ENCODE data around the gene SLC5A3.

The SLC5A3 gene

DNA sequence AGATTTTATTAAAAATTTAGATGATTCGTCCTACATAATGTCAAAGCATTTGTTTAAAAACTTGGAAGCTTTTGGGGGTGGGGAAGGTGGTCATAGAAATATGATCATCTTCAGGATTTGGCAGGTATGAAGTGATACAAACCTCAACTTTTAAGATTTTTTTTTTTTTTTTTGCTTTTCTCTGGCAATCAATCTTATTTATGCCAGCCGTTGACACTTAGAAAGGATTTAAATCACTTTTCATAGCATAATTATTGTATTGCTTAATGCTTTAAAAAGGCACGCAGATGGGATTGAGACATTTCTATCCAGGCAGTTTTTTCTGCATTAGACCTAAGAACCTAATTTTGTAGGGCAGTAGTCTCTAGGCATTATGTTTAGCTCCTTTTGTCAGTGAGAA, 19.7 kb downstream of the SLC5A3 start:
- no peak for TF ChIP-seq TEAD4 (IDR thresholded peaks at IDR 0.05)
- no peak for TF ChIP-seq TCF12 (IDR thresholded peaks at IDR 0.05; ENCODE audit: low read depth)
- TF ChIP-seq EP300 (IDR thresholded peaks at IDR 0.05; ENCODE audit: borderline replicate concordance), result no peak
- TF ChIP-seq, protein P1, sequence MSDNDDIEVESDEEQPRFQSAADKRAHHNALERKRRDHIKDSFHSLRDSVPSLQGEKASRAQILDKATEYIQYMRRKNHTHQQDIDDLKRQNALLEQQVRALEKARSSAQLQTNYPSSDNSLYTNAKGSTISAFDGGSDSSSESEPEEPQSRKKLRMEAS (IDR thresholded peaks at IDR 0.05), result no peak
- TF ChIP-seq RAD21 (IDR thresholded peaks at IDR 0.05; ENCODE audit: low read depth), result no peak
- no peak for TF ChIP-seq CREB1 (IDR thresholded peaks at IDR 0.05; ENCODE audit: low read depth)
- no peak for TF ChIP-seq YY1 (IDR thresholded peaks at IDR 0.05; ENCODE audit: low read depth)
- no peak for TF ChIP-seq NFIC (IDR thresholded peaks at IDR 0.05)
- TF ChIP-seq CEBPB (IDR thresholded peaks at IDR 0.05), result no peak
- TF ChIP-seq EGR1 (IDR thresholded peaks at IDR 0.05), result no peak
- TF ChIP-seq ZBTB7A (IDR thresholded peaks at IDR 0.05; ENCODE audit: low read depth), result no peak

DNA sequence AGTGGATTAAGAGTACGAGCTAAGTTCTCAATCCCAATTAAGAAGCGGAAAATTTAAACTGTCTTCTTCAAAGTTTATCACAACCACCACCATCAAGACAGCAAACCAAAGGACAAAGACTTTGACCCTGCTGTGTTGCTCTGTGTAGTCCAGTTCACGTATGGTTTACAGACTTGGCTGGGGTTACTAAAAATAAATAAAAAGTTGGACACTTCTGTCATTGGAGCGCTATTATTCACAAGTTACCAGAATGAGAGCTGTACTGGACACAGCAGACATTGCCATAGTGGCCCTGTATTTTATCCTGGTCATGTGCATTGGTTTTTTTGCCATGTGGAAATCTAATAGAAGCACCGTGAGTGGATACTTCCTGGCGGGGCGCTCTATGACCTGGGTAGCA, 21.6 kb downstream of the SLC5A3 start:
- TF ChIP-seq, protein P2, sequence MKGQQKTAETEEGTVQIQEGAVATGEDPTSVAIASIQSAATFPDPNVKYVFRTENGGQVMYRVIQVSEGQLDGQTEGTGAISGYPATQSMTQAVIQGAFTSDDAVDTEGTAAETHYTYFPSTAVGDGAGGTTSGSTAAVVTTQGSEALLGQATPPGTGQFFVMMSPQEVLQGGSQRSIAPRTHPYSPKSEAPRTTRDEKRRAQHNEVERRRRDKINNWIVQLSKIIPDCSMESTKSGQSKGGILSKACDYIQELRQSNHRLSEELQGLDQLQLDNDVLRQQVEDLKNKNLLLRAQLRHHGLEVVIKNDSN (IDR thresholded peaks at IDR 0.05), result no peak
- no peak for TF ChIP-seq TEAD4 (IDR thresholded peaks at IDR 0.05)
- TF ChIP-seq CREB1 (IDR thresholded peaks at IDR 0.05; ENCODE audit: low read depth), result no peak
- no peak for TF ChIP-seq TAF1 (IDR thresholded peaks at IDR 0.05; ENCODE audit: low read depth)
- TF ChIP-seq, protein P3, sequence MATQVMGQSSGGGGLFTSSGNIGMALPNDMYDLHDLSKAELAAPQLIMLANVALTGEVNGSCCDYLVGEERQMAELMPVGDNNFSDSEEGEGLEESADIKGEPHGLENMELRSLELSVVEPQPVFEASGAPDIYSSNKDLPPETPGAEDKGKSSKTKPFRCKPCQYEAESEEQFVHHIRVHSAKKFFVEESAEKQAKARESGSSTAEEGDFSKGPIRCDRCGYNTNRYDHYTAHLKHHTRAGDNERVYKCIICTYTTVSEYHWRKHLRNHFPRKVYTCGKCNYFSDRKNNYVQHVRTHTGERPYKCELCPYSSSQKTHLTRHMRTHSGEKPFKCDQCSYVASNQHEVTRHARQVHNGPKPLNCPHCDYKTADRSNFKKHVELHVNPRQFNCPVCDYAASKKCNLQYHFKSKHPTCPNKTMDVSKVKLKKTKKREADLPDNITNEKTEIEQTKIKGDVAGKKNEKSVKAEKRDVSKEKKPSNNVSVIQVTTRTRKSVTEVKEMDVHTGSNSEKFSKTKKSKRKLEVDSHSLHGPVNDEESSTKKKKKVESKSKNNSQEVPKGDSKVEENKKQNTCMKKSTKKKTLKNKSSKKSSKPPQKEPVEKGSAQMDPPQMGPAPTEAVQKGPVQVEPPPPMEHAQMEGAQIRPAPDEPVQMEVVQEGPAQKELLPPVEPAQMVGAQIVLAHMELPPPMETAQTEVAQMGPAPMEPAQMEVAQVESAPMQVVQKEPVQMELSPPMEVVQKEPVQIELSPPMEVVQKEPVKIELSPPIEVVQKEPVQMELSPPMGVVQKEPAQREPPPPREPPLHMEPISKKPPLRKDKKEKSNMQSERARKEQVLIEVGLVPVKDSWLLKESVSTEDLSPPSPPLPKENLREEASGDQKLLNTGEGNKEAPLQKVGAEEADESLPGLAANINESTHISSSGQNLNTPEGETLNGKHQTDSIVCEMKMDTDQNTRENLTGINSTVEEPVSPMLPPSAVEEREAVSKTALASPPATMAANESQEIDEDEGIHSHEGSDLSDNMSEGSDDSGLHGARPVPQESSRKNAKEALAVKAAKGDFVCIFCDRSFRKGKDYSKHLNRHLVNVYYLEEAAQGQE (IDR thresholded peaks at IDR 0.05; ENCODE audit: low read depth), result no peak
- no peak for TF ChIP-seq EGR1 (IDR thresholded peaks at IDR 0.05)

DNA sequence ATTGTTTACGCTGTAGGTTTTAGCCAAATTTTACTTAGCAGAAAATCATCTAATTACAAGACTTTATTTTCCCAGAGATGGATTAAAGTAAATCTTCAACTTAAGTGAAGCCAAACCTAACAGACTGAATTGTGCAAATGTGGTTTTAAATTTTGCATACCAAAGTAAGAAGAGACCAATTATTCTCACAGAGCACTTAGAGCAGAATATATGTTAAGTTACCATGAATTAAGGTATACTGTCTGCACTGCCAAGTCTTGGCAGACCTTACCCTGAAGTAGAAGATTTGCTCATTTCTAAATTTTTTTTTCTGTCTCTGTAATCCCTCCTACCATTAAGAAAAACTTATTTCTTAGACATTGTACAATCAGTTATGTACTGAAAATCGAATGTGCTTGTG, 24.1 kb downstream of the SLC5A3 start:
- no peak for TF ChIP-seq TCF12 (IDR thresholded peaks at IDR 0.05; ENCODE audit: low read depth)
- no peak for TF ChIP-seq EP300 (IDR thresholded peaks at IDR 0.05; ENCODE audit: borderline replicate concordance)
- no peak for TF ChIP-seq RAD21 (IDR thresholded peaks at IDR 0.05; ENCODE audit: low read depth)
- no peak for TF ChIP-seq CEBPB (IDR thresholded peaks at IDR 0.05)
- TF ChIP-seq NFIC (IDR thresholded peaks at IDR 0.05), result no peak
- no peak for TF ChIP-seq TEAD4 (IDR thresholded peaks at IDR 0.05)
- TF ChIP-seq CREB1 (IDR thresholded peaks at IDR 0.05; ENCODE audit: low read depth), result no peak

DNA sequence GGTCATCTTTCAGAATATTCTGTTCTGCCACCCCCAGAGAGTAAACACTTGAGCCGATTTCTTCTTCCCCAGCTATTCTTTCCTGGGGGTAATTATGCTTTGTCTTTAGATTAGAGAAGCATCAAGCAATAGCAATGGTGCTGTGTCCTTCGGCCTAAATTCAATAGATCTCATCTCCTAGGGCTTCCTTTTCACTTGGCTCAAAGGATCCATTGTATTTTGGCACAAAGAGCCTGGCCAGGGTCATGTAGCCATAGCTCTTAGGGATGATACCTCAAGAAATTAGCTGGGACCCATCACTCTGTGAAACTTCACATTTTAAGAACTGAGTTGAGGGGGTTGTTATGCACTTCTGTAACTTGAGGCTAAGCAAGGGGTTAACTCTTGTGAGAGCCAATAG, 27.0 kb downstream of the SLC5A3 start:
- no peak for TF ChIP-seq TCF12 (IDR thresholded peaks at IDR 0.05; ENCODE audit: low read depth)
- TF ChIP-seq NFIC (IDR thresholded peaks at IDR 0.05), result no peak
- no peak for TF ChIP-seq TAF1 (IDR thresholded peaks at IDR 0.05; ENCODE audit: low read depth)
- no peak for TF ChIP-seq TEAD4 (IDR thresholded peaks at IDR 0.05)

DNA sequence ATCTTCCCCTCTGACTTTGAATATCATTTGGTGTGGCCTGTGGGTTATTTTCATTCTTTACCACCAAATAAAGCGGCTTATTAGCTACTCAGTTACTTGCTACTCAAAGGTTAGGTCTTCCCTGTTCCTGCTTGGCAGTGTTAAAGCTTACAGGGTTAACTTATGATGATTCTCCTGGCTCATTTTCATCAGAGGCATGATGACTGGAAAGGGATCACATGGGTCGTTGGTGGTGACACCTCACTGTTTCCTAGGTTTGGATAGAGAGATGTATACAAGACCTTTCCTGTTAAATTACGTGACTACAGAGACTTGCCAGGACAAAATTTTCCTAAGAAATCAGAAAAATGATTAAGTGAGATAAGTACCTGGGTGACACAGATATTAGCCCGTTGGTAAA, 27.4 kb downstream of the SLC5A3 start:
- TF ChIP-seq RAD21 (IDR thresholded peaks at IDR 0.05; ENCODE audit: low read depth), result no peak
- TF ChIP-seq YY1 (IDR thresholded peaks at IDR 0.05; ENCODE audit: low read depth), result no peak
- TF ChIP-seq, protein P2 (IDR thresholded peaks at IDR 0.05), result no peak
- no peak for TF ChIP-seq NFIC (IDR thresholded peaks at IDR 0.05)
- no peak for TF ChIP-seq EP300 (IDR thresholded peaks at IDR 0.05; ENCODE audit: borderline replicate concordance)
- TF ChIP-seq TEAD4 (IDR thresholded peaks at IDR 0.05), result no peak
- TF ChIP-seq CEBPB (IDR thresholded peaks at IDR 0.05), result no peak
- TF ChIP-seq, protein P1 (IDR thresholded peaks at IDR 0.05), result no peak
- TF ChIP-seq, protein P3 (IDR thresholded peaks at IDR 0.05; ENCODE audit: low read depth), result no peak
- no peak for TF ChIP-seq TCF12 (IDR thresholded peaks at IDR 0.05; ENCODE audit: low read depth)
- no peak for TF ChIP-seq FOXM1 (IDR thresholded peaks at IDR 0.05; ENCODE audit: borderline replicate concordance, low read depth)
- TF ChIP-seq CREB1 (IDR thresholded peaks at IDR 0.05; ENCODE audit: low read depth), result no peak
- no peak for TF ChIP-seq ZBTB7A (IDR thresholded peaks at IDR 0.05; ENCODE audit: low read depth)
- TF ChIP-seq TAF1 (IDR thresholded peaks at IDR 0.05; ENCODE audit: low read depth), result no peak
- no peak for TF ChIP-seq EGR1 (IDR thresholded peaks at IDR 0.05)

DNA sequence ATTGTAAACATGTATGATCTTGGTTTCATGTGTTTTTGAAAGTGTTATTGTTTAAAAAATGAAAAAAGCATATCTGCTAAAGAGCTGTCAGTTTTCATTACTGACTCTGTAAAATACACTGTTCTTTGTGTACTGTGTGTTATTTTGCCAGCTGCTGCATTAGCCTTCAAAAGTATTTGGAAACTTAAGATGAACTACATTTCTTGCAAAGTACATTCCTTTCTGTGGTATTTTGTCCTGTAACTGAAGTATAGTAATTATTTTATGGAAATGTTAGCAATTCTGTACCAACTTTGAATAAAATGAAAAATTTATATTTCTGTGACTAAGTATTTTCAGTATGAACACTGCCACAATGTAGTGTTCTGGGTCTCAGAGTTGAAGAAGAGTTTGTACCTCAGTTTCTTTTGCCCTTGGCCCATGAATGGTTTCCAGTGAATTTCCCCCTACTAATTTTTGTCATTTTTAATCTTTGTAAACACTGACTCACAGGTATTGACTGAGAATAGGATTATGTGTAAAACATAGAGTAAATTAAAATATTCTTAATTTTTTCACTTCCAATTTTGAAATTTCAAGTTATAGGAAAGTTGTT, 32.7 kb downstream of the SLC5A3 start:
- TF ChIP-seq, protein P2 (IDR thresholded peaks at IDR 0.05), result no peak
